Endodermal cell (in vitro differentiated cells): Measurements from ENCODE around the gene TBC1D16. TPM values are rescaled to one million over a fixed set of nuclear protein-coding genes. Genes with fewer than 3 reads are reported as not detected.

Source experiments
- DNase-seq: peaks from one replicate; pipeline ENCODE4 v3.0.0-alpha.2; 2017
- H3K27ac ChIP-seq: 2 replicates; pipeline ENCODE4 v1.5.1; 2013; ENCODE audit warnings: mild to moderate bottlenecking, low read depth, low read length, moderate library complexity
- H3K27me3 ChIP-seq: 2 replicates; pipeline ENCODE4 v1.6.1; 2013; ENCODE audit warnings: mild to moderate bottlenecking, low read length, moderate library complexity; ENCODE audit not compliant: insufficient read depth, control insufficient read depth, poor library complexity, severe bottlenecking
- H3K36me3 ChIP-seq: 2 replicates; pipeline ENCODE4 v1.7.0; 2013; ENCODE audit warnings: mild to moderate bottlenecking, low read length, moderate library complexity; ENCODE audit not compliant: control insufficient read depth, insufficient read depth
- H3K4me1 ChIP-seq: one replicate; pipeline ENCODE4 v1.7.0; 2013; ENCODE audit warnings: low read length; ENCODE audit not compliant: control insufficient read depth, insufficient read depth
- H3K4me3 ChIP-seq: 2 replicates; pipeline ENCODE4 v1.5.1; 2013; ENCODE audit warnings: mild to moderate bottlenecking, low read length, moderate library complexity
- H3K9ac ChIP-seq: 2 replicates; pipeline ENCODE4 v1.6.1; 2013; ENCODE audit warnings: mild to moderate bottlenecking, low read length, moderate library complexity; ENCODE audit not compliant: poor library complexity, severe bottlenecking; ENCODE audit errors: extremely low read depth
- H3K9me3 ChIP-seq: 2 replicates; pipeline ENCODE4 v1.6.1; 2013; ENCODE audit warnings: mild to moderate bottlenecking, low read length, moderate library complexity; ENCODE audit not compliant: control insufficient read depth
- H3K27ac Mint-ChIP-seq: 2 replicates; pipeline ENCODE4 v1.8.0; 2020; ENCODE audit warnings: mixed read lengths
- H3K27me3 Mint-ChIP-seq: 2 replicates; pipeline ENCODE4 v1.8.0; 2021; ENCODE audit warnings: mild to moderate bottlenecking, mixed read lengths; ENCODE audit not compliant: insufficient read depth
- H3K36me3 Mint-ChIP-seq: 2 replicates; pipeline ENCODE4 v1.8.0; 2020; ENCODE audit warnings: low read depth, mixed read lengths
- H3K4me1 Mint-ChIP-seq: 2 replicates; pipeline ENCODE4 v1.8.0; 2020; ENCODE audit warnings: mixed read lengths
- H3K4me3 Mint-ChIP-seq: 2 replicates; pipeline ENCODE4 v1.8.0; 2020; ENCODE audit warnings: mild to moderate bottlenecking, moderate library complexity, mixed read lengths
- H3K9me3 Mint-ChIP-seq: 2 replicates; pipeline ENCODE4 v1.8.0; 2020; ENCODE audit warnings: mild to moderate bottlenecking, mixed read lengths
- WGBS, 2 experiments: methylation state at CpG; one replicate each; pipeline versions ENCODE4 v1.1.5 to v1.1.7; 2013; ENCODE audit warnings: missing lambda C conversion rate in 2 of 2, mixed read lengths in 1 of 2; ENCODE audit not compliant: insufficient coverage in 1 of 2, insufficient read length in 1 of 2; 5-methylcytosine and 5-hydroxymethylcytosine counted together
- total RNA-seq, 2 donors: library from RNA; stranded (reverse); fragmentation: NEBNext Ultra II Directional in 1 of 2; extraction: Animal tissue kit (Norgen Biotek cat#: 25700) in 1 of 2; gene quantifications; 2 replicates in 1 of 2; 3 replicates in 1 of 2; pipeline ENCODE4 v1.2.1, GENCODE V29; 2021
- TF ChIP-seq, protein P1 (sequence below): fragments of 200-600 bp; sonication (generic); conservative IDR thresholded peaks from 2 replicates; pipeline ENCODE4 v1.5.0; 2021; ENCODE audit warnings: antibody characterized with exemption, mild to moderate bottlenecking

Gene TBC1D16
- total RNA-seq, 2 donors from 2014 or later: 88.2 to 116 TPM

DNA sequence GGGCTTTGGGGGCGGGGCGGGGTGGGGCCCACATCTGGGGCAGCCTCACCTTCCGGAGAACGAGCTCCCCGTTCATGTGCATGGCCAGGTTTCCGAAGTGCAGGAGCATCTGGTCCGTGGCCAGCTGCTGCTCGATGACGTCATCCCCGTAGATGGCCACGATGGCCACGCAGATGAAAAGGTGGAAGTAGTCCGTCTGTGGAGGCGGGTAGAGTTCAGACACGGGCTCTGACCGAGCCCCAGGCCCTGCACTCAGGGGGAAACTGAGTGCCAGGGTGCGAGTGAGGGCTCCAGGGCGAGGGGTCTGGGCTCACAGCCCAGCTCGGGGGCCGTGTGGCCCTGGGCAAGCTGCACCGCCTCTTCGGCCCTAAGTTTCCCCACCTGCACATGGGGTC, 93.7 kb downstream of the TBC1D16 start:
- H3K36me3 ChIP-seq: peaks cover 7% of the 10 kb centered on the region
- H3K27ac ChIP-seq: no peak overlapping the region
- peaks cover 9% of the 10 kb centered on the region for H3K4me1 Mint-ChIP-seq
- H3K27me3 Mint-ChIP-seq: no peaks in the 10 kb centered on the region
- H3K9me3 ChIP-seq: no peaks in the 10 kb centered on the region
- no peaks in the 10 kb centered on the region for H3K4me1 ChIP-seq
- no peaks in the 10 kb centered on the region for H3K27me3 ChIP-seq
- H3K36me3 Mint-ChIP-seq: peaks cover 40% of the 10 kb centered on the region
- no peaks in the 10 kb centered on the region for H3K9me3 Mint-ChIP-seq
- WGBS, 2 experiments: 93 to 95% methylated on average over 22 of the region's 22 CpGs
- no peak overlapping the region for H3K4me3 ChIP-seq
- TF ChIP-seq, protein P1, sequence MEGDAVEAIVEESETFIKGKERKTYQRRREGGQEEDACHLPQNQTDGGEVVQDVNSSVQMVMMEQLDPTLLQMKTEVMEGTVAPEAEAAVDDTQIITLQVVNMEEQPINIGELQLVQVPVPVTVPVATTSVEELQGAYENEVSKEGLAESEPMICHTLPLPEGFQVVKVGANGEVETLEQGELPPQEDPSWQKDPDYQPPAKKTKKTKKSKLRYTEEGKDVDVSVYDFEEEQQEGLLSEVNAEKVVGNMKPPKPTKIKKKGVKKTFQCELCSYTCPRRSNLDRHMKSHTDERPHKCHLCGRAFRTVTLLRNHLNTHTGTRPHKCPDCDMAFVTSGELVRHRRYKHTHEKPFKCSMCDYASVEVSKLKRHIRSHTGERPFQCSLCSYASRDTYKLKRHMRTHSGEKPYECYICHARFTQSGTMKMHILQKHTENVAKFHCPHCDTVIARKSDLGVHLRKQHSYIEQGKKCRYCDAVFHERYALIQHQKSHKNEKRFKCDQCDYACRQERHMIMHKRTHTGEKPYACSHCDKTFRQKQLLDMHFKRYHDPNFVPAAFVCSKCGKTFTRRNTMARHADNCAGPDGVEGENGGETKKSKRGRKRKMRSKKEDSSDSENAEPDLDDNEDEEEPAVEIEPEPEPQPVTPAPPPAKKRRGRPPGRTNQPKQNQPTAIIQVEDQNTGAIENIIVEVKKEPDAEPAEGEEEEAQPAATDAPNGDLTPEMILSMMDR: no peak
- DNase-seq: peak; percentile 36
- no peak overlapping the region for H3K27ac Mint-ChIP-seq
- H3K9ac ChIP-seq: no peak overlapping the region
- no peak overlapping the region for H3K4me3 Mint-ChIP-seq

DNA sequence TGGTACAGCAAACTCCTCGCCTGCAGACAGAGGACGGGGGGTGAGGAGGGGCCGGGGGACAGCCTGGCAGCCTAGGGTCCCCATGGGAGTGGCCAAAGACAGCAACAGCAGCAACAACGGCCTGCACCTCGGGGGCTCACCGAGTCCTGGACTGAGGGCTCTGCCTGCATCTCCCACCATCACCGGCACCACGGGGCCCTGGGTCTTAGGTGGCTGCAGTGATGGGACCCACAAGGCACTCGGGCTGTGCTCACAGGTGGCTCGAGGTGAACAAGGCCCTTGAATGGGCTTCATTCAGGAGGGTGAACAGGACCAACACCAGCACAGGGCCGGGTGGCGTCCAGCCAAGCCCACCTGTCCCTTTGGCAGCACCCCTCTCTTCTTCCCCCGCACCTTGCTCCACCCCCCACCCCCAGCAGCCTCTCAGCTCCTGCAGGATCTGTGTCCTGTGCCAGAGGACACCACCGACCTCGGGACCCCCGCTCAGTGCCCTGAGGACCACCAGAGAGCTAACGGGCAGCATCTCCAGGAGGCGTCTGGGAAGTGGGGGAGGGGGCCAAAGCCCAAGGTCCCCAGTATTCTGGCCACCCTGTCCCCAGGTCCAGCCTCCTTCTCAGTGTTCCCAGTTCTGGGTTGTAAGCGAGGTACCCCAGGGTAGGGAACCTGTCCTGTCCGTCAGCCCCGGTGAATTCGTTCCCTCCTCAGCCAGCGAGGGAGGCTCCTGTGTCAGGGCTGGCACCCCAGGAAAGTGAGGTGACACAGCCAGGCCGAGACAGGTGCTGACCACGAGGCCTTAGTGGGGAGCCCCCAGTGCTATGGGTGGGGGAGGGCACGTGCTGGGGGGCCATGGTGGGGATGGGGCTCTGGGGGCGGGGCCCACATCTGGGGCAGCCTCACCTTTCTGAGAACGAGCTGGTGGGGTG, 94.3 kb downstream of the TBC1D16 start:
- H3K9me3 ChIP-seq: no peaks in the 10 kb centered on the region
- TF ChIP-seq, protein P1: no peak
- Mint-ChIP-seq H3K27me3 (no peaks in the 10 kb centered on the region), H3K36me3 (peaks cover 40% of the 10 kb centered on the region), H3K4me1 (peaks cover 9% of the 10 kb centered on the region), H3K9me3 (no peaks in the 10 kb centered on the region), H3K4me3 (no peak overlapping the region), H3K27ac (no peak overlapping the region)
- peak; percentile 38 for DNase-seq
- peaks cover 7% of the 10 kb centered on the region for H3K36me3 ChIP-seq
- no peaks in the 10 kb centered on the region for H3K4me1 ChIP-seq
- WGBS, 2 experiments: 91 to 93% methylated on average over 17 to 25 of the region's 28 CpGs
- H3K27ac ChIP-seq: no peak overlapping the region
- no peak overlapping the region for H3K9ac ChIP-seq
- H3K27me3 ChIP-seq: no peaks in the 10 kb centered on the region
- H3K4me3 ChIP-seq: no peak overlapping the region

DNA sequence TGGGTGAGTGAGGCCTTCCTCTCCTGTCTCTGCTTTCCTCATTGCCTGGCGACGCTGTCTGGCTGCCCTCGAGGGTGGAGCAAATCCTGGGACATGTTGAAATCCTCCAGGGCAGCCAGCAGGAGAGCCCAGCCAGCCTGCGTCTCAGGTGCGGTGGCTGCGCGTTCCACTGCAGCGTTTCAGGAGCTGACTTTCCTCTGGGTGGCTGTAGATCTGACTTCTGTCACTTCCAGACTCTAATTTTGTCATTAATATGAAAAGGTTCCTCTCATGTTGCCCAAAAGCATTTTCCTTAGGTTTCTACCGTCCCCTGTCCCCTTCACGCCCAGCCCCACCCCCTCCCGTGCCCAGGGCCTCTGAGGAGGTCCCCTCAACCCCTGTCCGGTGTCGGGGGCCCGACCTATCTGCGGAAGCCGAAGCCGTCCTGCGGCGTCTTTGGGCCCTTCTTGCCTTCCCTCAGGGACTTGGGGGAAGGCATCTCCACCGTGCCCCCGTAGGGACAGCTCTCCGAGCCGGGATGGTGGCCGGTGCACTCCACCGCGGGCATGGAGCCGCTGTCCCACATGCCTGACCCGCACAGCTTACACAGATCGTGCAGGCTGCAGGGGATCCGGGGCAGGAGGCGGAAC, 95.1 kb downstream of the TBC1D16 start:
- Mint-ChIP-seq H3K4me3 (no peak overlapping the region), H3K27me3 (no peaks in the 10 kb centered on the region), H3K27ac (no peak overlapping the region), H3K4me1 (peaks cover 14% of the 10 kb centered on the region), H3K9me3 (no peaks in the 10 kb centered on the region), H3K36me3 (peaks cover 35% of the 10 kb centered on the region)
- peaks cover 7% of the 10 kb centered on the region for H3K36me3 ChIP-seq
- H3K9ac ChIP-seq: no peak overlapping the region
- no peaks in the 10 kb centered on the region for H3K4me1 ChIP-seq
- H3K4me3 ChIP-seq: no peak overlapping the region
- TF ChIP-seq, protein P1: no peak
- no peak overlapping the region for H3K27ac ChIP-seq
- no peaks in the 10 kb centered on the region for H3K9me3 ChIP-seq
- peak; percentile 48 for DNase-seq
- WGBS, 2 experiments: 94 to 95% methylated on average over 15 to 31 of the region's 31 CpGs
- H3K27me3 ChIP-seq: no peaks in the 10 kb centered on the region
